PC-9 (cell line): Measurements from ENCODE around the gene HSBP1L1. TPM values are rescaled to one million over a fixed set of nuclear protein-coding genes. Genes with fewer than 3 reads are reported as not detected.

Experiments used
- BruUV-seq: library from RNA; stranded (reverse); fragments of 400-500 nt; replicated peaks from 2 replicates; lab custom pipeline; 2021; lab: Mats Ljungman, UMichigan
- CTCF ChIA-PET: fragments of 300-600 bp; sonication (Branson Sonifier 250); formaldehyde crosslinking; loops from one replicate; lab custom pipeline; 2022; ENCODE audit warnings: antibody characterized with exemption; lab: Charles Lee
- POLR2A ChIA-PET: fragments of 300-600 bp; sonication (Branson Sonifier 250); formaldehyde crosslinking; loops from one replicate; lab custom pipeline; 2022; ENCODE audit warnings: antibody characterized with exemption; ENCODE audit not compliant: unreplicated experiment; lab: Charles Lee
- DNase-seq, 2 experiments: peaks; one replicate each; pipeline versions ENCODE4 v3.0.0 to v3.0.0-alpha.2; 2015 to 2022; ENCODE audit warnings: mixed read lengths in 1 of 2
- H2AFZ ChIP-seq: fragments of 200-600 bp; sonication (generic); 2 replicates; pipeline ENCODE4 v1.8.1; 2017; ENCODE audit warnings: antibody characterized with exemption
- H3F3A ChIP-seq: fragments of 200-600 bp; sonication (generic); 2 replicates; pipeline ENCODE4 v1.8.1; 2017; ENCODE audit warnings: antibody characterized with exemption, mild to moderate bottlenecking, low read depth; ENCODE audit not compliant: insufficient read depth
- H3K27ac ChIP-seq: fragments of 200-600 bp; sonication (generic); 2 replicates; pipeline ENCODE4 v1.6.1; 2016; ENCODE audit warnings: mixed run types
- H3K27me3 ChIP-seq: fragments of 200-600 bp; sonication (generic); 2 replicates; pipeline ENCODE4 v1.6.1; 2016; ENCODE audit warnings: low read depth, mixed run types; ENCODE audit not compliant: insufficient read depth
- H3K36me3 ChIP-seq: fragments of 200-600 bp; sonication (generic); 2 replicates; pipeline ENCODE4 v1.6.1; 2016; ENCODE audit warnings: low read depth, mixed run types
- H3K4me1 ChIP-seq: fragments of 200-600 bp; sonication (generic); replicated peaks from 2 replicates; pipeline ENCODE4 v1.6.1; 2016; ENCODE audit warnings: mixed run types; ENCODE audit not compliant: insufficient read depth
- H3K4me2 ChIP-seq: fragments of 200-600 bp; sonication (generic); 2 replicates; pipeline ENCODE4 v1.6.1; 2017; ENCODE audit warnings: mixed run types
- H3K4me3 ChIP-seq: fragments of 200-600 bp; sonication (generic); 2 replicates; pipeline ENCODE4 v1.6.1; 2016; ENCODE audit warnings: mixed run types
- H3K79me2 ChIP-seq: fragments of 200-600 bp; sonication (generic); 2 replicates; pipeline ENCODE4 v1.6.1; 2017; ENCODE audit warnings: low read depth, mixed run types
- H3K9me2 ChIP-seq: fragments of 200-600 bp; sonication (generic); 2 replicates; pipeline ENCODE4 v1.8.1; 2017; ENCODE audit warnings: mild to moderate bottlenecking; ENCODE audit not compliant: insufficient read depth
- H3K9me3 ChIP-seq: fragments of 200-600 bp; sonication (generic); 2 replicates; pipeline ENCODE4 v1.8.1; 2016; ENCODE audit warnings: low read depth; ENCODE audit not compliant: insufficient read depth
- H4K20me1 ChIP-seq: fragments of 200-600 bp; sonication (generic); 2 replicates; pipeline ENCODE4 v1.8.1; 2017; ENCODE audit not compliant: insufficient read depth
- EZH2 ChIP-seq: fragments of 200-600 bp; sonication (generic); IDR thresholded peaks from 2 replicates; pipeline ENCODE4 v1.8.0; 2017; ENCODE audit warnings: antibody characterized with exemption, low read depth
- intact Hi-C: fragments of 100-400 bp; cut with micrococcal nuclease; formaldehyde crosslinking; loops from one replicate; pipeline ENCODE4 v1.10.0; 2022; ENCODE audit not compliant: unreplicated experiment
- total RNA-seq: library from RNA; stranded (reverse); gene quantifications from 2 replicates; pipeline ENCODE4 v1.2.3, GENCODE V29; 2021
- TF ChIP-seq, protein P1 (sequence below): fragments of 200-600 bp; sonication (generic); conservative IDR thresholded peaks from 2 replicates; pipeline ENCODE4 v1.6.1; 2017; ENCODE audit warnings: mixed run types, antibody characterized with exemption, mild to moderate bottlenecking, moderate library complexity

The HSBP1L1 gene
- total RNA-seq, 1 experiment from 2014 or later: 41.5 TPM

DNA sequence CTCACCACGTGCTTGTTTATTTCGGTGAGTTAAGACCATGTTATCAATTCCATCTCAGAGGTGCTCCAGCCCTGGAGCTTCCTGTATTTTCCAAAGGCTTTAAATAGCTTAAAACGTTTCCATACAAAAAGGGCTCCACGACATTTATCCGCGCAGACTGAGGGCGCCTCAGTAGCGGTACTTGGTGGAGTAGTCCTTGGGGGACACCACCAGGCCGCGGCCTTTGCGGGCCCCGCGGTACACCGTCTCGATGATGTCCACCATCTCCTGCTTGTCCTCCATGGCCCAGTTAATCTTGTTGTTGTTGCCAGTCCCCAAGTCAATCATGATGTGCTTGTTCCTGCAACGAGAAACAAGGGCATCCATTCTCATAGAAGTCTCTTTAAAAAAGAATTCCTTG lies 9.1 kb downstream of the HSBP1L1 start:
- no TSS peak for BruUV-seq
- Histone ChIP-seq H3K27me3 (no peaks in the 10 kb centered on the region), H3K4me2 (no peak overlapping the region), H3F3A (peaks cover 30% of the 10 kb centered on the region), H3K27ac (no peak overlapping the region), H3K36me3 (peaks cover 38% of the 10 kb centered on the region), H3K4me3 (no peak overlapping the region), H2AFZ (no peak overlapping the region), H3K9me3 (no peaks in the 10 kb centered on the region), H3K9me2 (no peaks in the 10 kb centered on the region), H3K79me2 (peaks cover 69% of the 10 kb centered on the region), H3K4me1 (no peaks in the 10 kb centered on the region), H4K20me1 (peaks cover 80% of the 10 kb centered on the region)
- CTCF ChIA-PET: no interaction called here
- TF ChIP-seq, protein P1, sequence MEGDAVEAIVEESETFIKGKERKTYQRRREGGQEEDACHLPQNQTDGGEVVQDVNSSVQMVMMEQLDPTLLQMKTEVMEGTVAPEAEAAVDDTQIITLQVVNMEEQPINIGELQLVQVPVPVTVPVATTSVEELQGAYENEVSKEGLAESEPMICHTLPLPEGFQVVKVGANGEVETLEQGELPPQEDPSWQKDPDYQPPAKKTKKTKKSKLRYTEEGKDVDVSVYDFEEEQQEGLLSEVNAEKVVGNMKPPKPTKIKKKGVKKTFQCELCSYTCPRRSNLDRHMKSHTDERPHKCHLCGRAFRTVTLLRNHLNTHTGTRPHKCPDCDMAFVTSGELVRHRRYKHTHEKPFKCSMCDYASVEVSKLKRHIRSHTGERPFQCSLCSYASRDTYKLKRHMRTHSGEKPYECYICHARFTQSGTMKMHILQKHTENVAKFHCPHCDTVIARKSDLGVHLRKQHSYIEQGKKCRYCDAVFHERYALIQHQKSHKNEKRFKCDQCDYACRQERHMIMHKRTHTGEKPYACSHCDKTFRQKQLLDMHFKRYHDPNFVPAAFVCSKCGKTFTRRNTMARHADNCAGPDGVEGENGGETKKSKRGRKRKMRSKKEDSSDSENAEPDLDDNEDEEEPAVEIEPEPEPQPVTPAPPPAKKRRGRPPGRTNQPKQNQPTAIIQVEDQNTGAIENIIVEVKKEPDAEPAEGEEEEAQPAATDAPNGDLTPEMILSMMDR: no peak
- no peak for TF ChIP-seq EZH2
- intact Hi-C loops: no loop called here
- DNase-seq: no peak
- POLR2A ChIA-PET: no interaction called here

DNA sequence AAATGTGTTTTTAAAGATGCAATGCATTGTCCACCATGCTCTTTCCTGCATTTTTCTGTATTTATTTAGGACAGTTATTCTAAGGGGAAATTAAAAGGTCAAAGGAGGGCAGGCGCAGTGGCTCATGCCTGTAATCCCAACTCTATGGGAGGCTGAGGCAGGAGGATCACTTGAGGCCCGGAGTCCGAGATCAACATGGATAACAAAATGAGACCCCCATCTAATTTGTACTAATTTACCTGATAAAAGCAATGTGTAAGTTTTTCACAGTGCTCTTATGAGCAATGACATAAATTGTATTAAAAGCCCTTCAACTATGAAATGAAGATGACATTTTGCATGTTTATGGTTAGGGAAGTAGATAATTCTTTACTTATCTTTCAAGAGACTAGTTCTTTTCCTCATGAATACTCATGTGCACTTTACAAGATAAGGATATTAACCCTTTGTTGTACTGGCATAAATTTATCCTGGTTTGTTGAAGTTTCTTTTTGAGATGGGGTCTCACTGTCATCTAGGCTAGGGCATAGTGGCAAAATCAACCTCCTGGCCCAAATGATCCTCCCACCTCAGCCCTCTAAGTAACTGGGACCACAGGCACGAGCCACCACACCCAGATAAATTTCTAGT lies 9.7 kb downstream of the HSBP1L1 start:
- CTCF ChIA-PET: no interaction called here

DNA sequence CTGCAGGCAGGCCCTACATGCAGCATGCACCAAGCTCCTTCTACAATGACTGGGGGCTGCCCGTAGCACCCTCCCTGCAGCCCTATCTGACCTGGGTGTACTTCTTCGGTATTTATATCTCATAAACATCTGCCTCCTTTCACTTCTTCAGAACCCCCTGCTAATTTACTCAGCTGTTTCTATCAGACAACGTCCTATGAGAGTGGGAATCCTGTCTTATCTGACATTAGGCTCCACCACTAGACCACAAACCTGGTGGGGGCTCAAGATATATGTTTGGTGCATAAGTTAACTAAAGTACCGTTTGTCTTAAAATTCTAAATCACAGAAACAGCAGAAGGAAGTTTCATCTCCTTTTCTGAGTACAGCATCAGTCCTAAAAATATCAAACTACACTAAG lies 10.6 kb downstream of the HSBP1L1 start:
- CTCF ChIA-PET: no interaction called here

More for the DNA sequence above, 9.7 kb downstream of the HSBP1L1 start:
- no peak for TF ChIP-seq EZH2
- TF ChIP-seq, protein P1: no peak
- Histone ChIP-seq H3K9me2 (no peaks in the 10 kb centered on the region), H3K4me1 (no peaks in the 10 kb centered on the region), H2AFZ (no peak overlapping the region), H3K27me3 (no peaks in the 10 kb centered on the region), H3F3A (peaks cover 25% of the 10 kb centered on the region), H3K79me2 (peaks cover 73% of the 10 kb centered on the region), H3K27ac (no peak overlapping the region), H4K20me1 (peaks cover 85% of the 10 kb centered on the region), H3K9me3 (no peaks in the 10 kb centered on the region), H3K4me2 (no peak overlapping the region), H3K4me3 (no peak overlapping the region), H3K36me3 (peaks cover 38% of the 10 kb centered on the region)
- intact Hi-C loops: no loop called here
- BruUV-seq: no TSS peak
- POLR2A ChIA-PET: no interaction called here
- DNase-seq: no peak

More for the DNA sequence above, 10.6 kb downstream of the HSBP1L1 start:
- H3K4me2 ChIP-seq: no peak overlapping the region
- peaks cover 18% of the 10 kb centered on the region for H3F3A ChIP-seq
- no peaks in the 10 kb centered on the region for H3K9me2 ChIP-seq
- intact Hi-C loops: no loop called here
- H3K9me3 ChIP-seq: no peaks in the 10 kb centered on the region
- no peak for TF ChIP-seq EZH2
- TF ChIP-seq, protein P1: no peak
- no peak overlapping the region for H3K27ac ChIP-seq
- H4K20me1 ChIP-seq: peaks cover 86% of the 10 kb centered on the region
- peaks cover 40% of the 10 kb centered on the region for H3K36me3 ChIP-seq
- no TSS peak for BruUV-seq
- H2AFZ ChIP-seq: no peak overlapping the region
- H3K27me3 ChIP-seq: no peaks in the 10 kb centered on the region
- no peak for DNase-seq
- peaks cover 74% of the 10 kb centered on the region for H3K79me2 ChIP-seq
- no peaks in the 10 kb centered on the region for H3K4me1 ChIP-seq
- POLR2A ChIA-PET: no interaction called here
- H3K4me3 ChIP-seq: no peak overlapping the region
